Neutrophil (primary cell): ENCODE data around the gene ANAPC16.
"Not testable (repeated sequence)": the region's sequence is repeated elsewhere in the genome, so short reads cannot be mapped to it uniquely, and the experiment has no call there.

ENCODE experiments used
- H3K27ac ChIP-seq: fragments of 200-600 bp; sonication (generic); 2 replicates; pipeline ENCODE4 v1.5.1; 2016; ENCODE audit warnings: mild to moderate bottlenecking, moderate library complexity
- H3K27me3 ChIP-seq: fragments of 200-600 bp; sonication (generic); 2 replicates; pipeline ENCODE4 v1.6.0; 2016; ENCODE audit warnings: mild to moderate bottlenecking
- H3K36me3 ChIP-seq: fragments of 200-600 bp; sonication (generic); 2 replicates; pipeline ENCODE4 v1.5.1; 2017
- H3K4me1 ChIP-seq, 2 experiments: fragments of 200-600 bp in 1 of 2; sonication (generic) in 1 of 2; 1 replicate in 1 of 2; 2 replicates in 1 of 2; pipeline versions ENCODE4 v1.5.1 to v1.6.1; 2013 to 2016; ENCODE audit warnings: low read depth in 1 of 2, low read length in 1 of 2, mild to moderate bottlenecking in 1 of 2, moderate library complexity in 1 of 2; ENCODE audit not compliant: control insufficient read depth in 1 of 2, insufficient read depth in 1 of 2
- H3K4me3 ChIP-seq, 2 experiments: fragments of 200-600 bp in 1 of 2; sonication (generic) in 1 of 2; 1 replicate in 1 of 2; 2 replicates in 1 of 2; pipeline ENCODE4 v1.5.1; 2013 to 2016; ENCODE audit warnings: low read depth in 1 of 2, low read length in 1 of 2, mild to moderate bottlenecking in 1 of 2, moderate library complexity in 1 of 2
- H3K9me3 ChIP-seq: fragments of 200-600 bp; sonication (generic); 2 replicates; pipeline ENCODE4 v1.5.1; 2016
- TF ChIP-seq, protein P1 (sequence below): fragments of 200-600 bp; sonication (generic); IDR thresholded peaks from 2 replicates; pipeline ENCODE4 v1.5.1; 2016; ENCODE audit warnings: antibody characterized with exemption

Gene ANAPC16

DNA sequence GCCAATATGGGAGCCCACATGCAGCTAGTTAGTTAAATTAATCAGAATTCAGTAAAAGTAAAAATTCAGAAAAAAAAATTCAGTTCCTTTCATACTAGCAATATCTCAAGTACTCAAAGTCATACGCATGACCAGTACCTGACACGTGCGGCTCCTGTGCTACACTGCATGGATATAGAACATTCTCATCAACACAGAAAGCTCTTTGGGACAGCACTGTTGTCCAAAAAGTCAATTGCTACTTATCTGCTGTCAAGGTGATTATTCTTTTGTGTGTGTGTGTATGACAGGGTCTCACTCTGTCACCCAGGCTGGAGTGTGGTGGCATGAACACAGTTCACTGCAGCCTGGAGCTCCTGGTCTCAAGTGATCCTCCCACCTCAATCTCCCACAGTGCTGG is 14.9 kb upstream of the ANAPC16 start:
- TF ChIP-seq, protein P1, sequence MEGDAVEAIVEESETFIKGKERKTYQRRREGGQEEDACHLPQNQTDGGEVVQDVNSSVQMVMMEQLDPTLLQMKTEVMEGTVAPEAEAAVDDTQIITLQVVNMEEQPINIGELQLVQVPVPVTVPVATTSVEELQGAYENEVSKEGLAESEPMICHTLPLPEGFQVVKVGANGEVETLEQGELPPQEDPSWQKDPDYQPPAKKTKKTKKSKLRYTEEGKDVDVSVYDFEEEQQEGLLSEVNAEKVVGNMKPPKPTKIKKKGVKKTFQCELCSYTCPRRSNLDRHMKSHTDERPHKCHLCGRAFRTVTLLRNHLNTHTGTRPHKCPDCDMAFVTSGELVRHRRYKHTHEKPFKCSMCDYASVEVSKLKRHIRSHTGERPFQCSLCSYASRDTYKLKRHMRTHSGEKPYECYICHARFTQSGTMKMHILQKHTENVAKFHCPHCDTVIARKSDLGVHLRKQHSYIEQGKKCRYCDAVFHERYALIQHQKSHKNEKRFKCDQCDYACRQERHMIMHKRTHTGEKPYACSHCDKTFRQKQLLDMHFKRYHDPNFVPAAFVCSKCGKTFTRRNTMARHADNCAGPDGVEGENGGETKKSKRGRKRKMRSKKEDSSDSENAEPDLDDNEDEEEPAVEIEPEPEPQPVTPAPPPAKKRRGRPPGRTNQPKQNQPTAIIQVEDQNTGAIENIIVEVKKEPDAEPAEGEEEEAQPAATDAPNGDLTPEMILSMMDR: no peak
- no peak overlapping the region for H3K4me3 ChIP-seq

GRCh38 chr10:72201293-72201692 is 14.5 kb upstream of the ANAPC16 start:
- Histone ChIP-seq H3K4me3 (no peak overlapping the region), H3K27me3 (no peaks in the 10 kb centered on the region), H3K27ac (no peak overlapping the region), H3K9me3 (no peaks in the 10 kb centered on the region), H3K4me1 (no peaks in the 10 kb centered on the region), H3K36me3 (peaks cover 30% of the 10 kb centered on the region)
- TF ChIP-seq, protein P1: no peak

More for the DNA sequence above, 14.9 kb upstream of the ANAPC16 start:
- no peak overlapping the region for H3K27ac ChIP-seq
- H3K27me3 ChIP-seq: no peaks in the 10 kb centered on the region
- H3K9me3 ChIP-seq: no peaks in the 10 kb centered on the region
- H3K4me1 ChIP-seq: no peaks in the 10 kb centered on the region
- H3K36me3 ChIP-seq: peaks cover 32% of the 10 kb centered on the region

DNA sequence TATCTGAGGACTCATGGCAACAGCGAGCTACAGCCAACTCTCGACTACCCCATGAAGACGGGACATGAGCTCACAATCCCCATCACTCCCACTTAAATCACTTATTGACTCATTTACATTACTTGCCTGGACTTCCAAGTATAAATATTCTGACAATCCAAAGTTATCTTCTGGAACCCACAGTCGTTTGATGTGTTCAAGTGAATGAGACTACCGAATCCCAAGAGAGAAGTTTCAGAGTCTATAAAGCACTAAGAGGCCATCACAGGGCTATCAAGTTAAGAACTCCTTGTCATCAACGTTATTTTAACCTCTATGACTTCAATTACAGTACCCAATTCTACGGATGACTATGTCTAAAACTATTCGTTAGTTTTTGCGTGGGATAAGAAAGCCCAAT is 11.5 kb upstream of the ANAPC16 start:
- no peaks in the 10 kb centered on the region for H3K9me3 ChIP-seq
- TF ChIP-seq, protein P1: no peak
- peaks cover 36% of the 10 kb centered on the region for H3K36me3 ChIP-seq
- H3K4me1 ChIP-seq: no peaks in the 10 kb centered on the region
- H3K4me3 ChIP-seq: no peak overlapping the region
- H3K27me3 ChIP-seq: no peaks in the 10 kb centered on the region
- no peak overlapping the region for H3K27ac ChIP-seq

- TF ChIP-seq, protein P1: no peak
- no peak overlapping the region for H3K27ac ChIP-seq
- H3K27me3 ChIP-seq: no peaks in the 10 kb centered on the region
- H3K9me3 ChIP-seq: no peaks in the 10 kb centered on the region
- H3K4me3 ChIP-seq: no peak overlapping the region
- no peaks in the 10 kb centered on the region for H3K4me1 ChIP-seq
- H3K36me3 ChIP-seq: peaks cover 41% of the 10 kb centered on the region
These were observed 11.1 kb upstream of the ANAPC16 start for GRCh38 chr10:72204724-72205123.

GRCh38 chr10:72206511-72207229 is 9.1 kb upstream of the ANAPC16 start:
- Histone ChIP-seq H3K36me3 (peaks cover 48% of the 10 kb centered on the region), H3K27ac (no peak overlapping the region), H3K9me3 (no peaks in the 10 kb centered on the region), H3K4me3 (no peak overlapping the region), H3K4me1 (no peaks in the 10 kb centered on the region), H3K27me3 (no peaks in the 10 kb centered on the region)
- TF ChIP-seq, protein P1: no peak

DNA sequence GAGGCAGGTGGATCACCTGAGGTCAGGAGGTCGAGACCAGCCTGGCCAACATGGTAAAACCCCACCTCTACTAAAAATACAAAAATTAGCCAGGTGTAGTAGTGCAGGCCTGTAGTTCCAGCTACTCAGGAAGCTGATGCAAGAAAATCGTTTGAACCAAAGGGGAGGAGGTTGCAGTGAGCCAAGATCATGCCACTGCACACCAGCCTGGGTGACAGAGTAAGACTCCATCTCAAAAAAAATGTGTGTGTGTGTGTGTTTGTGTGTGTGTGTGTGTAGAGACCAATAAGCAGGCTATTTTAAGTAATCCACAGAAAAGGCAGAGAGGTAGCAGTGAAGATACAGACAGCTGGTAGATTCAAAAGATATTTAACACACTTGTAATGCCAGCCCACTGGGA is 7.3 kb upstream of the ANAPC16 start:
- H3K27me3 ChIP-seq, H3K27ac ChIP-seq, H3K9me3 ChIP-seq, H3K4me3 ChIP-seq, H3K4me1 ChIP-seq: not testable (repeated sequence)
- H3K36me3 ChIP-seq: peaks cover 43% of the 10 kb centered on the region

DNA sequence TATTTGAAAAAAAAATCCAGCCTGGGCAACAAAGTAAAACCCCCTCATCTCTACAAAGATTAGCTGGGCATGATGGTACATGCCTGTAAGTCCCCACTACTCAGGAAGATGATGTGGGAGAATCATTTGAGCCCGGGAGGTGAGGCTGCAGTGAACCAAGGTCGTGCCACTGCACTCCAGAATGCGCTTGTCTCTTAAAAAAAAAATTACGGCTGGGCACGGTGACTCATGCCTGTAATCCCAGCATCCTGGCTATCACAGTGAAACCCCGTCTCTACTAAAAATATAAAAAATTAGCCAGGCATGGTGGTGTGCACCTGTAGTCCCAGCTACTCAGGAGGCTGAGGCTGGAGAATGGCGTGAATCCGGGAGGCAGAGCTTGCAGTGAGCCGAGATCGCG is 4.4 kb upstream of the ANAPC16 start:
- not testable (repeated sequence) for H3K27ac ChIP-seq, H3K4me3 ChIP-seq, H3K4me1 ChIP-seq, H3K27me3 ChIP-seq, H3K9me3 ChIP-seq
- H3K36me3 ChIP-seq: peaks cover 34% of the 10 kb centered on the region

GRCh38 chr10:72211832-72212231 is 4.0 kb upstream of the ANAPC16 start:
- H3K36me3 ChIP-seq: peaks cover 30% of the 10 kb centered on the region
- not testable (repeated sequence) for H3K27ac ChIP-seq, H3K4me3 ChIP-seq, H3K9me3 ChIP-seq, H3K27me3 ChIP-seq
- peaks cover 12 to 13% of the 10 kb centered on the region in 2 experiments for H3K4me1 ChIP-seq
